Endothelial cell of umbilical vein (primary cell): Measurements from ENCODE around the gene SNN. TPM values are rescaled to one million over a fixed set of nuclear protein-coding genes. Genes with fewer than 3 reads are reported as not detected.

Source experiments
- BruUV-seq: library from RNA; stranded (reverse); fragments of 400-500 nt; replicated peaks from 2 replicates; lab custom pipeline; 2021; lab: Mats Ljungman, UMichigan
- CTCF ChIA-PET: fragments of 300-600, 350-600 bp; sonication (Branson Sonifier 250); formaldehyde crosslinking; loops from one replicate; lab custom pipeline; 2021; ENCODE audit warnings: antibody characterized with exemption, inconsistent platforms; lab: Charles Lee
- POLR2A ChIA-PET: fragments of 300-600, 350-600 bp; sonication (Branson Sonifier 250); formaldehyde crosslinking; loops from one replicate; lab custom pipeline; 2021; ENCODE audit warnings: antibody characterized with exemption, inconsistent platforms; lab: Charles Lee
- DNase-seq: peaks from one replicate; pipeline ENCODE4 v3.0.0-alpha.2; 2011; ENCODE audit warnings: low read depth, low spot score
- FAIRE-seq: peaks from 2 replicates; lab custom pipeline; 2011; peaks lifted over from hg19 to GRCh38; lab: Jason Lieb, UNC
- H2AFZ ChIP-seq: 2 replicates; pipeline ENCODE4 v1.6.0; 2012; ENCODE audit warnings: low read depth, low read length, control low read depth, inconsistent platforms
- H3K27ac ChIP-seq: 2 replicates; pipeline ENCODE4 v1.5.1; 2011; ENCODE audit warnings: low read depth, mild to moderate bottlenecking, control low read depth, low read length, moderate library complexity; ENCODE audit not compliant: insufficient read depth
- H3K27me3 ChIP-seq, 2 experiments: 2 replicates each; pipeline versions ENCODE4 v1.6.0 to v1.6.1; 2011; ENCODE audit warnings: low read length in 2 of 2, mixed read lengths in 1 of 2; ENCODE audit not compliant: control insufficient read depth in 2 of 2, insufficient read depth in 2 of 2
- H3K36me3 ChIP-seq, 2 experiments: 2 replicates in 1 of 2; 3 replicates in 1 of 2; pipeline ENCODE4 v1.5.1; 2011; ENCODE audit warnings: low read length in 2 of 2, mild to moderate bottlenecking in 1 of 2, moderate library complexity in 1 of 2; ENCODE audit not compliant: control insufficient read depth in 2 of 2, insufficient read depth in 2 of 2; ENCODE audit errors: extremely low read depth in 1 of 2
- H3K4me1 ChIP-seq: 3 replicates; pipeline ENCODE4 v1.5.1; 2011; ENCODE audit warnings: mild to moderate bottlenecking, low read length; ENCODE audit not compliant: control insufficient read depth, insufficient read depth; ENCODE audit errors: extremely low read depth
- H3K4me2 ChIP-seq: 2 replicates; pipeline ENCODE4 v1.6.1; 2011; ENCODE audit warnings: low read length, control low read depth, mixed read lengths; ENCODE audit not compliant: insufficient read depth
- H3K4me3 ChIP-seq, 3 experiments: fragments of 200-600 bp in 1 of 3; sonication (generic), shearing (Covaris generic) in 1 of 3; replicated peaks in 1 of 3; 2 replicates each; pipeline ENCODE4 v1.5.1; 2011 to 2016; ENCODE audit warnings: control low read depth in 3 of 3, low read length in 3 of 3, mild to moderate bottlenecking in 2 of 3, inconsistent platforms in 1 of 3, low read depth in 1 of 3, moderate library complexity in 1 of 3; ENCODE audit not compliant: insufficient read depth in 1 of 3
- H3K79me2 ChIP-seq: 2 replicates; pipeline ENCODE4 v1.6.0; 2012; ENCODE audit warnings: low read length, inconsistent platforms; ENCODE audit not compliant: control insufficient read depth, insufficient read depth
- H3K9ac ChIP-seq: replicated peaks from 2 replicates; pipeline ENCODE3; 2011; ENCODE audit warnings: low read length, control low read depth; ENCODE audit not compliant: insufficient read depth; ENCODE audit errors: extremely low read depth
- H3K9me1 ChIP-seq: replicated peaks from 3 replicates; pipeline ENCODE4 v1.6.0; 2011; ENCODE audit warnings: mild to moderate bottlenecking, low read length; ENCODE audit not compliant: control insufficient read depth, insufficient read depth; ENCODE audit errors: extremely low read depth
- H3K9me3 ChIP-seq: replicated peaks from 2 replicates; pipeline ENCODE4 v1.5.1; 2012; ENCODE audit warnings: low read length, inconsistent platforms; ENCODE audit not compliant: control insufficient read depth, insufficient read depth
- H4K20me1 ChIP-seq: replicated peaks from 2 replicates; pipeline ENCODE3; 2011; ENCODE audit warnings: mild to moderate bottlenecking, low read length; ENCODE audit not compliant: control insufficient read depth, insufficient read depth; ENCODE audit errors: extremely low read depth
- EZH2 ChIP-seq: IDR thresholded peaks from 2 replicates; pipeline ENCODE4 v1.6.1; 2012; ENCODE audit warnings: borderline replicate concordance, low read depth, mild to moderate bottlenecking, moderate library complexity, low read length, inconsistent platforms; ENCODE audit not compliant: severe bottlenecking
- FOS ChIP-seq: IDR thresholded peaks from 2 replicates; pipeline ENCODE4 v1.6.1; 2011; ENCODE audit warnings: mild to moderate bottlenecking, low read length, moderate library complexity, borderline replicate concordance; ENCODE audit not compliant: insufficient read depth
- JUN ChIP-seq: IDR thresholded peaks from 2 replicates; pipeline ENCODE4 v1.6.1; 2011; ENCODE audit warnings: borderline replicate concordance, low read depth; ENCODE audit not compliant: insufficient read length, insufficient read depth
- MYC ChIP-seq: IDR thresholded peaks from one replicate; pipeline ENCODE4 v1.6.1; 2011; ENCODE audit warnings: mild to moderate bottlenecking, low read depth, low read length
- POLR2A ChIP-seq: IDR thresholded peaks from 2 replicates; pipeline ENCODE4 v1.6.1; 2012; ENCODE audit warnings: low read depth, mild to moderate bottlenecking, control low read depth, low read length
- POLR2AphosphoS5 ChIP-seq: IDR thresholded peaks from 2 replicates; pipeline ENCODE4 v1.6.1; 2012; ENCODE audit warnings: low read depth, mild to moderate bottlenecking, control low read depth, low read length, moderate library complexity; ENCODE audit not compliant: insufficient read depth
- dilution Hi-C: fragments of 300-500 bp; cut with MboI; formaldehyde crosslinking; loops from one replicate; pipeline ENCODE4 v1.15.0; 2019; ENCODE audit warnings: low sequenced_read_pairs; ENCODE audit not compliant: extremely low pct_ligation_motif_present
- intact Hi-C: fragments of 100-400 bp; cut with micrococcal nuclease; formaldehyde crosslinking; loops from one replicate; pipeline ENCODE4 v1.10.0; 2022
- polyA plus RNA-seq, 4 experiments: library from polyadenylated mRNA; depleted of rRNA in 3 of 4; stranded (reverse) in 3 of 4; unstranded in 1 of 4; fragments of >200 nt; gene quantifications; 2 replicates each; pipeline versions ENCODE4 v1.2.1 to v1.2.3, GENCODE V29; 2011 to 2012; ENCODE audit warnings: missing spikeins in 1 of 4
- total RNA-seq: library from RNA; stranded (reverse); gene quantifications from 2 replicates; pipeline ENCODE4 v1.2.3, GENCODE V29; 2021
- TF ChIP-seq, protein P1 (sequence below): IDR thresholded peaks from 2 replicates; pipeline ENCODE4 v1.6.1; 2011; ENCODE audit not compliant: insufficient read depth, insufficient read length
- TF ChIP-seq, protein P2 (sequence below), 2 donors: IDR thresholded peaks; 1 replicate in 1 of 2; 2 replicates in 1 of 2; pipeline ENCODE4 v1.5.1; 2011; ENCODE audit warnings: low read length in 2 of 2, mild to moderate bottlenecking in 2 of 2, moderate library complexity in 2 of 2, control low read depth in 1 of 2, inconsistent platforms in 1 of 2, low read depth in 1 of 2; ENCODE audit not compliant: insufficient read depth in 1 of 2; ENCODE audit errors: extremely low read depth in 1 of 2

The SNN gene
- total and polyA plus RNA-seq, 2 donors (not counting 3 experiments of a cell fraction or from before 2014, with no cell fraction given) = 17.7 to 24.1 TPM

DNA sequence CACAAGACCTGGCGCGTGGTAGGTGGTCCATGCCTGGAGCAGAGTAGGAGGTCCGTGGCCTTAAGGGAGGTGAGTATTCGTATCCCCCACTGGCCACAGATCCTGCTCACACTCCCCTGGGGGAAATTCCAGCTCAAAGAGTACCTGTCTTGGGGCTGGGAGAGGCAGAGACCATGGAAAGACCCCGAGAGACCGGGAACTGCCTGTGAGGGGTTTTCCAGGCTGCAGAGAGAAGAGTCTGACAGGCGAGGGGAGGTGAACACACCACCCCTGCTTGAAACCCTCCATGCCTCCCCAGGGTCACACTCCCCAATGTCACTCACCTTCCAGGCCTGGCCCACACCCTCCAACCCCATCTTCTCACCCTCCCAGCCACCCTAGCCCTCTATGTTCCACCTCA, 12.6 kb upstream of the SNN start:
- ChIA-PET POLR2A (no interaction called here), CTCF (no interaction called here)
- no peaks in the 10 kb centered on the region for H3K9me3 ChIP-seq
- no peaks in the 10 kb centered on the region for H3K79me2 ChIP-seq
- H3K9ac ChIP-seq = no peak overlapping the region
- DNase-seq = no peak
- no peaks in the 10 kb centered on the region for H4K20me1 ChIP-seq
- H3K36me3 ChIP-seq = no peaks in the 10 kb centered on the region
- dilution Hi-C loops (no loop called here), intact Hi-C loops (no loop called here)
- no peaks in the 10 kb centered on the region for H3K27me3 ChIP-seq
- H3K4me1 ChIP-seq = no peaks in the 10 kb centered on the region
- no peak overlapping the region for H3K4me2 ChIP-seq
- no peak overlapping the region for H3K4me3 ChIP-seq
- H3K9me1 ChIP-seq = no peaks in the 10 kb centered on the region
- TF ChIP-seq, protein P1, sequence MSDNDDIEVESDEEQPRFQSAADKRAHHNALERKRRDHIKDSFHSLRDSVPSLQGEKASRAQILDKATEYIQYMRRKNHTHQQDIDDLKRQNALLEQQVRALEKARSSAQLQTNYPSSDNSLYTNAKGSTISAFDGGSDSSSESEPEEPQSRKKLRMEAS = no peak
- TF ChIP-seq FOS = no peak
- TF ChIP-seq, protein P2, sequence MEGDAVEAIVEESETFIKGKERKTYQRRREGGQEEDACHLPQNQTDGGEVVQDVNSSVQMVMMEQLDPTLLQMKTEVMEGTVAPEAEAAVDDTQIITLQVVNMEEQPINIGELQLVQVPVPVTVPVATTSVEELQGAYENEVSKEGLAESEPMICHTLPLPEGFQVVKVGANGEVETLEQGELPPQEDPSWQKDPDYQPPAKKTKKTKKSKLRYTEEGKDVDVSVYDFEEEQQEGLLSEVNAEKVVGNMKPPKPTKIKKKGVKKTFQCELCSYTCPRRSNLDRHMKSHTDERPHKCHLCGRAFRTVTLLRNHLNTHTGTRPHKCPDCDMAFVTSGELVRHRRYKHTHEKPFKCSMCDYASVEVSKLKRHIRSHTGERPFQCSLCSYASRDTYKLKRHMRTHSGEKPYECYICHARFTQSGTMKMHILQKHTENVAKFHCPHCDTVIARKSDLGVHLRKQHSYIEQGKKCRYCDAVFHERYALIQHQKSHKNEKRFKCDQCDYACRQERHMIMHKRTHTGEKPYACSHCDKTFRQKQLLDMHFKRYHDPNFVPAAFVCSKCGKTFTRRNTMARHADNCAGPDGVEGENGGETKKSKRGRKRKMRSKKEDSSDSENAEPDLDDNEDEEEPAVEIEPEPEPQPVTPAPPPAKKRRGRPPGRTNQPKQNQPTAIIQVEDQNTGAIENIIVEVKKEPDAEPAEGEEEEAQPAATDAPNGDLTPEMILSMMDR (IDR thresholded peaks at IDR 0.05; ENCODE audit: extremely low read depth in 1 of 2, insufficient read depth in 1 of 2, low read depth in 1 of 2, low read length in 2 of 2) = no peak
- TF ChIP-seq JUN = no peak
- no peak for TF ChIP-seq POLR2AphosphoS5
- TF ChIP-seq POLR2A = no peak
- TF ChIP-seq EZH2 = no peak
- no peak for TF ChIP-seq MYC
- H3K27ac ChIP-seq = no peak overlapping the region
- no peak for FAIRE-seq
- no peak overlapping the region for H2AFZ ChIP-seq
- no TSS peak for BruUV-seq
